Ureter (tissue), 1 donor: ENCODE data around the gene IQGAP2. TPM values are rescaled to one million over a fixed set of nuclear protein-coding genes. Genes with fewer than 3 reads are reported as not detected.
"Not testable (repeated sequence)": the region's sequence is repeated elsewhere in the genome, so short reads cannot be mapped to it uniquely, and the experiment has no call there.

Experiments
- DNase-seq: peaks from one replicate; pipeline ENCODE4 v3.0.0-alpha.2; 2020; ENCODE audit warnings: low spot score
- total RNA-seq: library from RNA; stranded (reverse); gene quantifications from one replicate; pipeline ENCODE4 v1.2.4, GENCODE V29; 2023
- donor health status: DM: yes; HTN: yes; CAD: no.

IQGAP2 gene
- total RNA-seq, 1 donor from 2014 or later = 9.7 TPM

DNA sequence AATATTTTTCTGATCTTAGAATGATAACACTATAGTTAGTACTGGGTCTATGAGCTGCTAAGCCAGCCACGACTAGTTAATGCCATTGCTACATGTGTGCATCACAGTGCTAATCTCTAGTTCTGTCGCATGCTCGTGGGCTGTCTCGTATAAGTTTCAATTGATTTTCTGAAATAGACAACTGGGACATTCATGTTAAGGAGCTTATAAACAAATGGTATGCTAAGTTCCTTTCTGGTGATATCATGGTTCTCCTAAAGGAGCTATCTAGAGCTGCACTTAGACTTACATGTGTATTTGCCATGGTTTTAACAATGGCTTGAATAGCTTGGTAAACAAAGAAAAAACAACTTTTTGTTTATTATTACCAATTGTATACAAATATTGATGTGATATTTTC, 173.9 kb downstream of the IQGAP2 start:
- DNase-seq = no peak

DNA sequence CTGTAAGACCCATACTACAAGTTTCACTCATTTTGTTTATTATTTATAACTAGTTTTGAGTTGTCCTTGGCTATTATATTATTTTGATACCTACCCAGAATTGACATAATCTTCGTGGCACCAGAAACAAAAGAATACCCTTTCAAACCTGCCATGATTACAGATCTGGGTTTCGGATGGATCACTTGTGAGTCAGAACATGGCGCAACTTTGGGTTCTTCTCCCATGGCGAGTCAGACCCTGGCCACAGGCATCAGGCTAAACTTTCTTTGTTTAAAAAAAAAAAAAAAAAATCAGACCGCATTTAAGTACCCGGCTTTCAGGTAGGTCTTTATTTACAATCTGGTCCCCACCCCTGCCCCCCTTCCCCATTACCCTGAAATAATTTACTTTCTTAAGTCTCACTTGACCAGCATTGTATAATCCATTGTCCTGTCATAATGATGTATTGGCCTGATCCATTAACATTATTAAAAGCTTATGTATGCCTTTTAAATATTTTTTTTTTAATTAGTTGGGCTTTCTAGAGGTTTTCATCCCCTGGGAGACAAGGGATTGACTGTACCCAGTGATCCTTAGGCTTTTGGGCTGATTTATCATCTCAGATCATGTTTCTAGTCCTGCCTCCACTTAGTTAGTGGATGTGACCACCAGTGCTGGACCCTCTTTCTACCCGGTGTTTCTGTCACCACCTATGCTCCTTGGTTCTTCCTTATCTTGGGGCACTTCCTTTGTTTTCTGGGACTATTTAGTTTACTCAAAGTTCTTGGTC, 176.3 kb downstream of the IQGAP2 start:
- DNase-seq = no peak

DNA sequence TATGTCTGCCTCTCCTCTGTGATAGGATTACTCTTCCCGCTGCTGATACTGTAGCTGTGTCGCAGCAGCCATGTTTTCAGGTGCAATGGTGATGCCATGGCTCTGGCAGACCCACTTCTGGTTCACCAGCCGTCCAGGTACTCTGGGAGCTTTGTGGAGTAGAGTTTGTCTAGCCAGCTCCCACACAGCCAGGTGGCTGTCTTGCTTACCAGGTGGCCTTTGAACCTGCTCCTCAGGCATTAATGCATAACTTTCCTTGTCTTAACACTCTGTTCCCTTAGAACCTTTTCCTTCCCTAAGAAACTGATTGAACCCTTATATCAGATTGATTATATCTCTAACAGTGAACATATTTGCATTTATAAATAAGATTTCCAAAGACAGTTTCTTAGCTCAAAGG, 177.9 kb downstream of the IQGAP2 start:
- DNase-seq = no peak

DNA sequence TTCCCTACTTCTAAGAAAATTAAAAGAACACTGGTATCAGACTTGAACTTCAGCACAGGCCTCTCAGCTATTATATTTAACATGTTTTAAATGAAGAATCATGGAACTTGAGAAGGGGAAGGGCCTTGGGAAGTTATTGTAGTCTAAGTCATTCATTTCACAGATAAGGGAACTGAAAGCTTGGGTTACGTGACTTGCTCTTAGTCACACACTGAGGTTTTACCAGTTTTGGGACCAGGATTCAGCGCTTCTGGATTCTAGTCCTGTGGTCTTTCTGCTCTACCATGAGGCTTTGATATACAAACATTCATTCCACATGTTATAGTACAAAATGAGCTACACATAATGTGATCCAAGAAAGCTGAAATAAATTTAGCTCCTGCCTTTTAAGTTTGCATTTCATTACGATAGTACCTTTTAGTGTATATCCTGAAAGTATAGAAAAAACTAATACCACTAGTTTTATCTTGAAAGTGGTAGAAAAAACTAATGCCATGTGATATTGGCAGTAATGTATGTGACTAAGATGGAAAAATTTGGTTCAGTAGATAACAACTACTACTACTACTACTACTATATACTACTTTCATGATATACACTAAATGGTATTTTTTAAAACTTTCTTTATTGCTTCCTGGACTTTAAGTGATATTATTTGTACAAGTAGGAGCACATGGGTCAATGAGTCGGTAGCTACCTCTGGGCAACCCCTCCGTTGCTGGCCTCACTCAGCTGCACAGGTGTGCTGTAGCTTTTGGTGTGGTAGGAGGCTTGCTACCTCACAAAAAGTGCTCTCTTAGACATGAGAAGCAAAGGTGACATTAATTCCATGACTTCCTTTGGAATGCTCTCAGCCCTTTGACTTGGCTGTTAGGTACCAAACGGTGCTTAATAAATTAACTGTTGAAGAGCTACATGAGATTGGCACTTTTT, 179.4 kb downstream of the IQGAP2 start:
- no peak for DNase-seq

DNA sequence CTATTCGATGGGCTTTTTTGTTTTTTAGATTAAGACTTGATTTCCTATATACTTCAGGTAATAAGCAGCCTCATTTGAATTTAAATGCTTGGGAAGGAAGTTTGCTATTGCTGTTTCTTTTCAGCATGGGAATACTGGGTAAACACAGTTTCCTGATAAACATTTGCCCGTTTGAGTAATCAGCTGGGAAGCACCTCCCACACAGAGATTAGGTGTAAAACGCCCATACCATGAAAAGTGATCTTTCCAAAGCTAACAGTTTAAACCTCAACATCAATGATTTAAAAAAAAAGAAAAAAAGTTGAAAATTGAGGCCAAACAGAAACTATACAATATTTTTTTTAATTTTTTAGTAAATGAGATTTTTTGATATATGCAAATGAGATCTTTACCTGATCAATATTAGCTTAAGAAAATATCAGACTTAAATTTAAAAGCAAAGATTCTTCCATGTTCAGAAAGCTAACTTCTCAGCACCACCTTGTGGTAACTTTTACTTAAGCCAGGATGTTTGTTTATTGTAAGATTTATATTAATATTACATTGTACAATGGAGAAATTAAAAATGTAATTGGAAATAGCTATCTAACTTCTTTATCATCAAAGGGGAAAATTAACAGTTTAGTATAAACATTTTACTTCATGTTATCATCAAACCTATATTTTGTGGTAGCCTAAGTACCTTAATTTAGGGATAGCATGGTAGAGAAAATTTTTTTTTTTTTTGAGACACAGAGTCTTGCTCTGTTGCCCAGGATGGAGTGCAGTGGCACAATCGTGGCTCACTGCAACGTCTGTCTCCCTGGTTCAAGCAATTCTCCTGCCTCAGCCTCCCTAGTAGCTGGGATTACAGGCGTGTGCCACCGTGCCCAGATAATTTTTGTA, 180.3 kb downstream of the IQGAP2 start:
- no peak for DNase-seq

DNA sequence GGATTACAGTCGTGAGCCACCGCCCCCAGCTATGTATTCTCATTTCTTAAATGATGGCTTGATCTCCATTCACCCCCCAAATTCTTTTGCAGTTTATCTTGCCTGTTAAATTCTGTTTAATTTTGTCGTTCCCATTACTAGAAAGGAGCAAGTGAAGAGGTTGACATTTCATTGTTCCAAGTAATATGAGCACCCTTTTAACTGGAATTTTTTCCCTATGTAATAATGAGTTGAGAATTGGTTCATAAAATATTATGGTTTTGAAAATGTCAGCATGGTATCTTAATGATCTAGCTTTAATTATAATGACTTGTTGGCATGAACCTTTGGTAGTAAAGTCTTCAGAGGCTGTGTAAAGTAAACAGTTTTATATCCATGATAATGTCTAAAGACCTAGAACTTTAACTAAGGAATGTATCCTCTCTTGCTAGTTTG, 182.7 kb downstream of the IQGAP2 start:
- no peak for DNase-seq

DNA sequence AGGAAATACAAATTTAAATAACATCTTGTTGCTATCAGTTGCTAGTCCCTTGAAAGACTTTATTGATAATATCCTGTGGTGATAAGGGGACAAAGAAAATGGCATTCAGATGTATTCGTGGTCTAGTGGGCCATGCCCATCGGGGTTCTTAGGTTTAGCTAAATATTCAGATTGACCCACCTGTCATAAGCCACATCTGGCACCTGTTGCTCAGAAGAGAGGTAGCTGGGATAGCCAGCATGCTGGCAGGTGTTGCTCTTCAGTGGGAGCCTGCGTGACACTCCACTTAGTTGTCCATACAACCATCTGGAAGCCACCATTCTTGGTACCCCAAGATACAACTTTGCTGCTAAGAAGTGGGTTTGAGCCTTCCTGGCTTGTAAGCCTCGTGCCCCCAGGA, 183.4 kb downstream of the IQGAP2 start:
- DNase-seq = no peak

DNA sequence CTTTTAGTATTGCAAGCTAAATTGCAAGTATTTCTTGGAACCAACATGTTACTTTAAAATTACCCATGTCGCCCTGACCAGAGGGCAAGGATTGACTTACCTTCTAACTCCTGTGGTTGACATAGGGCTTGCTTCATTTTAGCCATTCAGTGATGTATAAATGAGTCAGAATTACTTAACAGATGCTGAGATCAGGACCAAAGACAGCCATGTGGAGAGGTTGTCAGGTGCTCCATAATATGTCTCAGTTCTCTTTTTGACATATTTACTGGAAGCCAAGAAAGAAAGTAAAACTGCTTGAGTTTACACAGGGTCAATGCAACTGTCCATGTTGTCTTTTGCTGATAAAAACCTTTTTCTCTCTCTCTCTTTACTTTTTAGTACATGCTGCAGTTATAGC, 186.9 kb downstream of the IQGAP2 start:
- DNase-seq = no peak

DNA sequence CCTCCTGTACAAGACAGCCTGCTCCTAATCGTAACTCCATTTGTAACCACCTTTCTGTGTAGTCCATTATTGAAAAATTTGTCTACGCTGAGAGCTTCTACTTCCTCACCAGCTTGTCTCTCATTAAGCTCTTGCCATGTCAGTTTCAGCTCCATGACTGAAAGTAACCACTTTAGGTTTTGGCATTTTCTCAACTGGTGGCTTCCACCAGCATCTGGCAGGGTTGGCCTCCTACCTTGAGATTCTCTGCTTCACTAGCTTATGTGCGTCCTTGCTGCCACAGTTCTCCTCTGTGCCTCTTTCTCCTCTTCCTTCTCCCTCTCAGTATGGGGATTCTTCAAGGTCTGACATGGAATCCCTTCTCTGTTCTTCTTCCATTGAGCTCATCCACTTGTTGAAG, 188.3 kb downstream of the IQGAP2 start:
- no peak for DNase-seq

DNA sequence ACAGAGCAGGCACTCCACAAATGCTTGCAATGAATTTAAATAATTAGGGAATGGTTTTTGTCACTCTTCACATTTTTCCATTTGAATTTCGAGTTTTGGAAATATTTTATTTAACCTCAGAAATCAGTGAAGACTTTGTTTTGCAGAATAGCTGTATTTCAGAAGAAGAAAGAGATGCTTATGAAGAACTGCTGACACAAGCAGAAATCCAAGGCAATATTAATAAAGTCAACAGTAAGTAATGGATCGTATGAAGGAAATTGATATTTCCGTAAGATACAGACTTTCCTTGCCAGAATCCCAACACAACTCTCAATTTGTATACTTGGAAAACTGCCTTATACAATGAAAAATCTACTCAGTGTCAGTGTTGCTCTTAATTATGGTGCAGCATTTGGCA, 189.6 kb downstream of the IQGAP2 start:
- no peak for DNase-seq

DNA sequence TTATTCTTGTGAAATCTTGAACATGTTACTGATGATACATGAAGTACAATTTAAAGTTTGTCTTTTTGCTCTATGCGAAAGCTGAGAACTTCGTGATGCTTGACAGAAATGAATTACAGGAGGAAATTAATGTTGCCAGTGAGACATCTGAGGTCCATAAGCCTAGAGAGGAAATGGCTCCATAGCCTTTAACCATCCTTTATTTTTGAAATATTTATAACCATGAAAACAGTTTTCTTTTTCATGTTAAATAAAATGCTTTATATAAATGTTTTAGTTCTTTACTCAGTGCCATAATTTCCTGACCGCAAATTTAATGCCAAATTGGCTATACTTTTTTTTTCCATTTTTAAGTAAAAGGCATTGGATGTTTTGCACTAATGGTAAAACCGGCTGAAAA, 191.0 kb downstream of the IQGAP2 start:
- no peak for DNase-seq

DNA sequence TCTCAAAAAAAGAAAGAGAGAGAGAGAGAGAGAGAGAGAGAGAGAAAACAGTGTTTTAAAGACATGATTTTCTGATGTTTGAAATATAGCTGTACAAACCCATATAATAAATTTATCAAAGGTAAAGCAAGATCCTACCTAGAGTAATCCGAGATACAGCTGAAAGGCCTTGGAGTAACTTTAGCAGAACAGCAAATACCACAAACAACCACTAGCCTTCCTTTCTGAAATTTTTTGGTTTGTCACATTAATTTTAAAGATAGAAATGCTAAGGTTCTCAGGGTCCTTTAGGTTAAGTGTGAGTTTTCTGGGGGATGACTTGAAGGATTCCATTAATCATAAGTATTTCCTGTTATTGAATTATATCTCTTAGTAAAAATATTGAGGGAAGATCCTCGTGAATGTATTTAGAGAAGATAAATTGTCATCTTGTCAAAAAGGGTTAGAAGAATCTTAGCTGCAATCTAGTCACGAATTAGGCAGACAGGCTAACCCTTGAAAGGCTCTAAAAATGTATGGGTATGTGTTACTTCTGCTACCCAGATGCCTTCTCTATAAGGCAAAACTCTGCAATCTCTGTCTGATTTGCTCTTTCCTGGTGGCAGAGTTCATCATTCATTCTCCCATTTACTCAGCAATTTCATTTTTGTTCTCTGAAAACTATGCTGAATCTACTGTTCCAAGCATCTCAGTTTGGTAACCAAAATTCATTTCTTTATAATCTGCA, 192.8 kb downstream of the IQGAP2 start:
- DNase-seq = no peak

DNA sequence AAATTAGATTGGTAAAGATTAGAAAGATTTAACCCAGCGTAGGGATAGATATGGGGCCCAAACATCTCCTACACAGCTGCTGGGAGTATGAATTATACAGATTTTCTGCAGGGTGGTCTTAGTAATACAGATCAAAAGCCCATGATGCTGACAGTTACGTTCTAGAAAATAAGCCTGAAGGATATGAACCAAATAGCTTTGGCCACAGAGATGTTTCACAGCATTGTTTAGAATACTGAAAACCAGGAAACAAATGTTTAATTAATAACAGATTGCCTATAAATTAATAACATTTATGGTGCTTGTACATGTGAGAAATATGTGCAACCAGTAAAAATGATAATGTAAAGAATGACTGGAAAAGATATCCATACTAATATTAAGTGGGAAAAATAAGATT, 195.4 kb downstream of the IQGAP2 start:
- DNase-seq = no peak

DNA sequence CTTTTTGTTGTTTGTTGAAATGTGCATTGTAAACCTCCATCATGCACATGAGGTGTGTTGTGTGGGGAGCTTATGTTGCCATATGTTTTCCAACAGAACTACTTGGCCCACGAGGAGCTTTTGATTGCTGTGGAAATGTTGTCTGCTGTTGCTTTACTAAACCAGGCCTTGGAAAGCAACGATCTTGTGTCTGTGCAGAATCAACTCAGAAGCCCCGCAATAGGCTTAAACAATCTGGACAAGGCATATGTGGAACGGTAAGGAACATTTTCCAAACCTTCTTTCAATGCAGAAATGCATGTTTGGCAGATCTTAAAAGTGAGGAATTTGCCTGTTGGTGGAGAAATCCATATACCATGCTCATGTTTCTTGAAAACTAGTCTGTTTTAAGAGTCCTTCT, 197.6 kb downstream of the IQGAP2 start:
- DNase-seq = no peak

DNA sequence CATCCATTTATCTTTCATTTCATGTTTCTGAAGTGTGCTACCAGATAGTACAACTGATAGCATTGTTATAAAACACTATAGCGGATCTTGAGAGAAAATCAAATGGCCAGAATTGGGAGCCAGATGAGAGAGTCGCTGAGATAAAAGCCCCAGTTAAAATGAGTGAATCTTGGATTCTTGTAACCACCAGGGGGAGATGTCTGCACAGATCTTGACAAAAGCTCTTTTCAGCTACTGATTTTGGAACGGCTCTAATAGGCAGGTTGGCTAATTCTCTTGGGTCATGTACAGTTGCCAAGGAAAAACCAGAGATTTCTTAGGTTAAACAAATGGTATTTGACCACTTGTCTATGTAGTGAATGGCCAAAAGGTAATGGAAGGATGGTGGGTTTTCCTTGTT, 198.4 kb downstream of the IQGAP2 start:
- no peak for DNase-seq

DNA sequence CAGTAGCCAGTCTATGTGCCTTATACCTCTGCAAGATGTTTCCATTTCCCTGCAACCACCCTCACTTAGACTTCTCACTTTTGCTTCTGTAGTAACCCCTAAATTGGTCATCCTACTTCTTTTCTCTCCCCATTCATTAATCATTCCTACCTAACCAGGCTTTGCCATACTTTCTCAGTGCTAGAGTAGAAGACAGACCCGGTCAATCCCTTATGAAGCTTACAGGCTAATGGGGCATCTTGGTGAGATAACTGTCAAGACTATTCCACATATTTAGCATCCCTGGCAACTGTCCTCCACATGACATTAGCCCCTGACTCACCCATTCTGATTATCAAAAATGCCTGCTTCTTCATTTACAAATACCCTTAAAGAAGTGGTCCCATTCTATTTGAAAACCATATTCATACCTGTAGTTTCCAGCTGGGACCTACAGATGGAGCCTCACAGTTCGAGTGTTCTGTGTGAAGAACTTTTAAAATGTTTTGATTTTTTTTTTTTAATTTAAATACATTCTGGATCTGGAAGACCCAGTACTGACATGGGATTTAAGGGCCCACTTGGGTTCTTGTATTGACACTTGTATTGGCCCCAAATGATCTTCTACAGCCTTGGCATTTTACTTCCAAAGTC, 199.1 kb downstream of the IQGAP2 start:
- DNase-seq = no peak

DNA sequence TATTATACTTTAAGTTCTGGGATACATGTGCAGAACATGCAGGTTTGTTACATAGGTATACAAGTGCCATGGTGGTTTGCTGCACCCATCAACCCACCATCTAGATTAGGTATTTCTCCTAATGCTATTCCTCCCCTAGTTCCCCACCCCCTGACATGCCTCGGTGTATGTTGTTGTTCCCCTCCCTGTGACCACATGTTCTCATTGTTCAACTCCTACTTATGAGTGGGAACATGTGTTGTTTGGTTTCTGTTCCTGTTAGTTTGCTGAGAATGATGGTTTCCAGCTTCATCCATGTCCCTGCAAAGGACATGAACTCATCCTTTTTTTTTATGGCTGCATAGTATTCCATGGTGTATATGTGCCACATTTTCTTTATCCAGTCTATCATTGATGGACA, 200.9 kb downstream of the IQGAP2 start:
- DNase-seq = not testable (repeated sequence)

DNA sequence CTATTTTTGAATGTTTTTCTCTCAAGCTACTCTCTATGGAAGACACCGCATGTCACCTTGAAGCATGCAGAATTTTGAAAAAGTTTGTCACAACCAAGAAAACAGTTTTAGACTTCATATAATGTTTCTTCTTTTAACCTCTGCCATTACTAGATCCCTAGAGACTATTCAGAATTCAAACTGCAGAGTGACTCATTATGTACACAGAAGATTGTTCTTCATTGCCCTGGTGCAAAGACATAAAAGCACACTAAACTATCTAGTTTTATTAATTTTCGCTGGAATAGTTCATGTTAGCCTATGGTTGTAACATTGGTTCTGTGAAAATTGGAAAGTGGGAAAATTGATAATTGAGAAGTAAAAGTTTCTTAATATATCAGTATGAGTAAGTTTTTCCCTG, 201.8 kb downstream of the IQGAP2 start:
- no peak for DNase-seq

DNA sequence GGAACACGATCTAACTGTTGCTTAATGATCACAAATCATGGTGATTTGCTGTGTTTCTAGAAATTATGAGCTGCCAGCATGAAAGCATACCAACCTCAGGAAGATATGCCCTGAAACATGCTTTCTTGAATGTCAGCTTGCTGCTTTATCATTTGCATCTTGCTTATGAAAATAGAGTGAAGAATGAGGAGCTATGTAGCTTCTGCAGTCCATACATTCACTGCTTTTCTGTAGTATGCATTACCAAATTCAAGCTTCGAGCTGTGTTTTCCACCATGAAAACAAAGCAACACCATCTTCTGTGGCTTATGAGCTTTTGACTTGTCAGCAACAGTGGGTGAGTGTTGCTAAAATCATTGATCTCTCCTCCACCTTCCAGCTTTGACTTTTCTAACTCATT, 203.6 kb downstream of the IQGAP2 start:
- no peak for DNase-seq

DNA sequence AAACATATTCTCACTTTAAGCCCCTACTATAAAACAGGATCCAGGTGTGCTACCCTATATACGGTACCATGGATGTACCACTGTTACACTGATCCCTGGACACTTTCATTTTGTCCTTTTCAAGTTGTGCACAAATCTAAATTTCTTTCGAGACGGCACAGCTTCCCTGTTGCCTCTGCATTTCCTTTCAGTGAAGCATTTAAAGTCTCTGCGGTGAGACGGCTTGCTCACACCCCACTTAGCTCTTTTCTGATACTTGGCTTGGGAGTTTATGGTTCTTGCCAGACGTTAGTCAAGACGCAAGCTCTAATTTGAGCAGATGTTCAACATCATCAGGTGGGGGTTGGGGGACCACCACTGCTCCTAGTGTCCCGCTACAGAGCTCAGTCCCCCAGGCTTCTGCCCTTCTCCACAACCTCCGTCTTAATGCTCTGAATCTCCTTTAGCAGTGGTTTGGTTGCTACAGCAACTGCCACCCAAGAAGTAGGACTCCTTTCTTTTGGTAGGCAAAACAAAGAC, 204.3 kb downstream of the IQGAP2 start:
- no peak for DNase-seq

DNA sequence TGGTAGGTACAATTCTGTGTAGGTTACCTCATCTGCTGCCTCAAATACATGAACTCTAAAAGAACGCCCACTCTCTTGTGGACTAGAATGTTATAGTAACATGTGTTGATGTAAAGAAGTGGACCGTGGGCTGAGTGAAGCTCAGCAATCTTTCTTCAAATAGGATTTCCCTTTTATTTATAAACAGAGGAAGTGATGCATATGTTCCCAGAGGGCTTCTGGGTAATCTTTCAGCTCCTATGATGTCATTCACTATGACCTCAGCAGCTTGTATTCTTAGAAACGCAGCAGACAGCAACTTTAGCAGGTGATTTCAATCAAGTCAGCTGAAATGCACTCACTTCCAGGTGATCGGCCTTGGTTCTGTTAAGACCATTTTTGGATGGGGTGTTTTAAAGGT, 205.7 kb downstream of the IQGAP2 start:
- DNase-seq = no peak
